Stimulated activated CD4-positive, alpha-beta T cell treated with anti-CD3 and anti-CD28 coated beads, Interleukin-12 subunit alpha, Interleukin-12 subunit beta, amount 100 ng/mL, for 48 hours (primary cell): ENCODE results near the gene C15orf61.

Source experiments
- DNase-seq, 3 donors: peaks; one replicate each; pipeline ENCODE4 v3.0.0-alpha.2; 2020; ENCODE audit warnings: low read depth in 2 of 3, low spot score in 1 of 3

Gene C15orf61

GRCh38 chr15:67521029-67521782 lies at the start of gene C15orf61:
Gene C15orf61 (plus strand): TSS chr15:67521131. CDS start chr15:67521249, 118 bp downstream.
- DNase-seq, result peak; percentile 50 to 76 (median 73)

- DNase-seq, result no peak
Observed at GRCh38 chr15:67472957-67473356, 48.0 kb upstream of the C15orf61 start.

- no peak for DNase-seq
Observed at GRCh38 chr15:67474405-67475110, 46.4 kb upstream of the C15orf61 start.

GRCh38 chr15:67479781-67480505 lies 41.0 kb upstream of the C15orf61 start:
- DNase-seq, result no peak

- no peak for DNase-seq
Observed at GRCh38 chr15:67480741-67481140, 40.2 kb upstream of the C15orf61 start.

GRCh38 chr15:67481680-67482079 lies 39.3 kb upstream of the C15orf61 start:
- no peak for DNase-seq

- DNase-seq, result no peak
Observed at GRCh38 chr15:67495585-67495984, 25.3 kb upstream of the C15orf61 start.

GRCh38 chr15:67501177-67501835 lies 19.6 kb upstream of the C15orf61 start:
- DNase-seq, result no peak

GRCh38 chr15:67501836-67502461 lies 19.0 kb upstream of the C15orf61 start:
- no peak for DNase-seq

- no peak for DNase-seq
Observed at GRCh38 chr15:67504056-67504455, 16.9 kb upstream of the C15orf61 start.

GRCh38 chr15:67504796-67505195 lies 16.1 kb upstream of the C15orf61 start:
- no peak for DNase-seq

GRCh38 chr15:67505675-67506572 lies 15.0 kb upstream of the C15orf61 start:
- DNase-seq, result no peak

GRCh38 chr15:67506775-67507747 lies 13.9 kb upstream of the C15orf61 start:
- no peak for DNase-seq

GRCh38 chr15:67508407-67508806 lies 12.5 kb upstream of the C15orf61 start:
- no peak for DNase-seq

- DNase-seq, result no peak
Observed at GRCh38 chr15:67509918-67510317, 11.0 kb upstream of the C15orf61 start.

GRCh38 chr15:67510597-67511190 lies 10.2 kb upstream of the C15orf61 start:
- no peak for DNase-seq

GRCh38 chr15:67511606-67512005 lies 9.3 kb upstream of the C15orf61 start:
- DNase-seq, result no peak

- DNase-seq, result no peak
Observed at GRCh38 chr15:67512140-67512539, 8.8 kb upstream of the C15orf61 start.
